ENCODE data around the gene SLC29A1. TPM values are rescaled to one million over a fixed set of nuclear protein-coding genes. Genes with fewer than 3 reads are reported as not detected.

Gene SLC29A1
- total RNA-seq, 2 donors from 2014 or later, result 17.0 to 19.1 TPM

GRCh38 chr6:44257025-44257752 is 33.8 kb downstream of the SLC29A1 start, which contains the start of gene SLC35B2:
SLC35B2 (minus strand) TSS chr6:44257528; CDS start chr6:44257410, 118 bp downstream.
- TF ChIP-seq CTCF (IDR thresholded peaks at IDR 0.05), result peak; percentile 48
- DNase-seq, result peak; percentile 74
- Histone ChIP-seq H3K4me1 (peaks cover 13% of the 10 kb centered on the region), H3K27ac (peak within 1 kb of the TSS; percentile 87), H3K9me3 (no peaks in the 10 kb centered on the region), H3K9ac (ENCODE audit: low read depth in 2 of 2, low read length in 2 of 2) (peak within 1 kb of the TSS; percentile 88), H3K36me3 (peaks cover 17% of the 10 kb centered on the region), H3K4me3 (peak within 1 kb of the TSS; percentile 78), H3K27me3 (no peaks in the 10 kb centered on the region)
- intact Hi-C loops (cut with DNase I), result no loop called here

- no peak for DNase-seq
- no peak for TF ChIP-seq CTCF (IDR thresholded peaks at IDR 0.05)
- Histone ChIP-seq H3K36me3 (peaks cover 17% of the 10 kb centered on the region), H3K9ac (ENCODE audit: low read depth in 2 of 2, low read length in 2 of 2) (peak overlapping the region; percentile 70 to 88), H3K9me3 (no peaks in the 10 kb centered on the region), H3K27me3 (no peaks in the 10 kb centered on the region), H3K27ac (peak overlapping the region; percentile 87), H3K4me1 (peaks cover 15% of the 10 kb centered on the region), H3K4me3 (peak overlapping the region; percentile 78)
- intact Hi-C loops (cut with DNase I), result no loop called here
Measured at GRCh38 chr6:44257753-44258324, 34.4 kb downstream of the SLC29A1 start.

- Histone ChIP-seq H3K27ac (no peak overlapping the region), H3K36me3 (peaks cover 17% of the 10 kb centered on the region), H3K4me1 (peaks cover 18% of the 10 kb centered on the region), H3K9ac (ENCODE audit: low read depth in 2 of 2, low read length in 2 of 2) (peak overlapping the region in 1 of 2 donors; percentile 70), H3K27me3 (no peaks in the 10 kb centered on the region), H3K4me3 (no peak overlapping the region), H3K9me3 (no peaks in the 10 kb centered on the region)
- DNase-seq, result no peak
- no peak for TF ChIP-seq CTCF (IDR thresholded peaks at IDR 0.05)
- intact Hi-C loops (cut with DNase I), result no loop called here
Measured at GRCh38 chr6:44258325-44258863, 35.0 kb downstream of the SLC29A1 start.

GRCh38 chr6:44258921-44259320 is 35.5 kb downstream of the SLC29A1 start:
- no peak for TF ChIP-seq CTCF (IDR thresholded peaks at IDR 0.05)
- H3K4me3 ChIP-seq, result no peak overlapping the region
- peaks cover 18% of the 10 kb centered on the region for H3K4me1 ChIP-seq
- no peak overlapping the region for H3K27ac ChIP-seq
- DNase-seq, result no peak
- no peak overlapping the region for H3K9ac ChIP-seq (ENCODE audit: low read depth in 2 of 2, low read length in 2 of 2)
- H3K27me3 ChIP-seq, result no peaks in the 10 kb centered on the region
- no peaks in the 10 kb centered on the region for H3K9me3 ChIP-seq
- H3K36me3 ChIP-seq, result peaks cover 17% of the 10 kb centered on the region
- intact Hi-C loops (cut with DNase I), result no loop called here

GRCh38 chr6:44260011-44260410 is 36.6 kb downstream of the SLC29A1 start:
- H3K4me1 ChIP-seq, result peaks cover 18% of the 10 kb centered on the region
- H3K36me3 ChIP-seq, result peaks cover 8% of the 10 kb centered on the region
- H3K9me3 ChIP-seq, result no peaks in the 10 kb centered on the region
- no peak overlapping the region for H3K4me3 ChIP-seq
- DNase-seq, result no peak
- H3K9ac ChIP-seq (ENCODE audit: low read depth in 2 of 2, low read length in 2 of 2), result no peak overlapping the region
- intact Hi-C loops (cut with DNase I), result no loop called here
- H3K27ac ChIP-seq, result no peak overlapping the region
- TF ChIP-seq CTCF (IDR thresholded peaks at IDR 0.05), result no peak
- no peaks in the 10 kb centered on the region for H3K27me3 ChIP-seq
